Measurements from ENCODE around the gene ZNF316.

DNA sequence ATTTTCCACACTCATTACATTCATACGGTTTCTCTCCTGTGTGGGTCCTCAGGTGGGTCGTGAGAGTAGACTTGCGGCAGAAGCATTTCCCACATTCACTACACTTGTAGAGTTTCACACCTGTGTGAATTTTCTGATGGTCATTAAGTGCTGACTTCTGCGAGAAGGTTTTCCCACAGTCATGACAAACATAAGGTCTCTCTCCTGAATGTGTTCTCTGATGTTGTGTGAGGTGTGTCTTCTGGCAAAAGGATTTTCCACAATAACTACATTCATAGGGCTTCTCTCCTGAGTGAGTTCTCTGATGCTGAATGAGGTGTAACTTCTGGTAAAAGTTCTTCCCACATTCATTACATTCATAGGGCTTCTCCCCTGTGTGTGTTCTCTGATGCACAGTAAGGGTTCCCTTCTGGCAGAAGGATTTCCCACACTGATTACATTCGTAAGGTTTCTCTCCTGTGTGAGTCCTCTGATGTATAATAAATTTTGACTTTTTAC, 54.5 kb downstream of the ZNF316 start:
- TF ChIP-seq, protein P1, sequence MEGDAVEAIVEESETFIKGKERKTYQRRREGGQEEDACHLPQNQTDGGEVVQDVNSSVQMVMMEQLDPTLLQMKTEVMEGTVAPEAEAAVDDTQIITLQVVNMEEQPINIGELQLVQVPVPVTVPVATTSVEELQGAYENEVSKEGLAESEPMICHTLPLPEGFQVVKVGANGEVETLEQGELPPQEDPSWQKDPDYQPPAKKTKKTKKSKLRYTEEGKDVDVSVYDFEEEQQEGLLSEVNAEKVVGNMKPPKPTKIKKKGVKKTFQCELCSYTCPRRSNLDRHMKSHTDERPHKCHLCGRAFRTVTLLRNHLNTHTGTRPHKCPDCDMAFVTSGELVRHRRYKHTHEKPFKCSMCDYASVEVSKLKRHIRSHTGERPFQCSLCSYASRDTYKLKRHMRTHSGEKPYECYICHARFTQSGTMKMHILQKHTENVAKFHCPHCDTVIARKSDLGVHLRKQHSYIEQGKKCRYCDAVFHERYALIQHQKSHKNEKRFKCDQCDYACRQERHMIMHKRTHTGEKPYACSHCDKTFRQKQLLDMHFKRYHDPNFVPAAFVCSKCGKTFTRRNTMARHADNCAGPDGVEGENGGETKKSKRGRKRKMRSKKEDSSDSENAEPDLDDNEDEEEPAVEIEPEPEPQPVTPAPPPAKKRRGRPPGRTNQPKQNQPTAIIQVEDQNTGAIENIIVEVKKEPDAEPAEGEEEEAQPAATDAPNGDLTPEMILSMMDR (conservative IDR thresholded peaks at IDR 0.05; ENCODE audit: low read length): no peak
- TF ChIP-seq EZH2phosphoT487 (IDR thresholded peaks at IDR 0.05; ENCODE audit: borderline replicate concordance, low read depth, low read length): no peak
